Left renal cortex interstitium (tissue), 4 donors: ENCODE measurements around the gene DYNLL2. TPM values are rescaled to one million over a fixed set of nuclear protein-coding genes. Genes with fewer than 3 reads are reported as not detected.
"Not testable (repeated sequence)": the region's sequence is repeated elsewhere in the genome, so short reads cannot be mapped to it uniquely, and the experiment has no call there.

Experiments used
- DNase-seq, 4 donors: peaks; one replicate each; pipeline ENCODE4 v3.0.0-alpha.2; 2013; ENCODE audit warnings: low read depth in 4 of 4, low spot score in 2 of 4, missing footprints in 1 of 4
- polyA plus RNA-seq, 4 donors: library from polyadenylated mRNA; unstranded; fragments of 120-200 nt; gene quantifications; one replicate each; pipeline ENCODE4 v1.2.1, GENCODE V29; 2013; ENCODE audit not compliant: insufficient read length in 4 of 4

DYNLL2 gene
- polyA plus RNA-seq, result 10 to 100 TPM; 75.0 to 83.2 (median 79.1) TPM

- DNase-seq, result peak; percentile 83 to 94 (median 89)
These were observed at the start of gene DYNLL2 for GRCh38 chr17:58082870-58083490. DYNLL2 (plus strand) TSS chr17:58083419; CDS start chr17:58087091, 3,672 bp downstream.

- no peak for DNase-seq
These were observed 43.2 kb upstream of the DYNLL2 start for GRCh38 chr17:58039975-58040374.

GRCh38 chr17:58040386-58040785 lies 42.8 kb upstream of the DYNLL2 start:
- DNase-seq, result no peak

GRCh38 chr17:58041161-58041560 lies 42.1 kb upstream of the DYNLL2 start:
- no peak for DNase-seq

- no peak for DNase-seq
These were observed 39.7 kb upstream of the DYNLL2 start for GRCh38 chr17:58043221-58044181.

- DNase-seq, result not testable (repeated sequence)
These were observed 39.0 kb upstream of the DYNLL2 start for GRCh38 chr17:58044256-58044655.

- DNase-seq, result no peak
These were observed 36.8 kb upstream of the DYNLL2 start for GRCh38 chr17:58046239-58047094.

- DNase-seq, result no peak
These were observed 35.7 kb upstream of the DYNLL2 start for GRCh38 chr17:58047376-58048150.

GRCh38 chr17:58049533-58049932 lies 33.7 kb upstream of the DYNLL2 start:
- no peak for DNase-seq

GRCh38 chr17:58050966-58051365 lies 32.3 kb upstream of the DYNLL2 start:
- DNase-seq, result no peak

- DNase-seq, result no peak
These were observed 31.8 kb upstream of the DYNLL2 start for GRCh38 chr17:58051468-58051867.

GRCh38 chr17:58052407-58052806 lies 30.8 kb upstream of the DYNLL2 start:
- DNase-seq, result no peak

- DNase-seq, result no peak
These were observed 30.1 kb upstream of the DYNLL2 start for GRCh38 chr17:58052945-58053715.

GRCh38 chr17:58054641-58055040 lies 28.6 kb upstream of the DYNLL2 start:
- DNase-seq, result no peak

- no peak for DNase-seq
These were observed 26.7 kb upstream of the DYNLL2 start for GRCh38 chr17:58056476-58056875.

- DNase-seq, result no peak
These were observed 24.1 kb upstream of the DYNLL2 start for GRCh38 chr17:58059141-58059540.

GRCh38 chr17:58060596-58061191 lies 22.5 kb upstream of the DYNLL2 start:
- peak in 1 of 4 donors; percentile 5 for DNase-seq

- no peak for DNase-seq
These were observed 21.5 kb upstream of the DYNLL2 start for GRCh38 chr17:58061672-58062071.

- no peak for DNase-seq
These were observed 18.0 kb upstream of the DYNLL2 start for GRCh38 chr17:58065238-58065637.
